H1 (cell line): ENCODE data around the gene LAMTOR4. TPM values are rescaled to one million over a fixed set of nuclear protein-coding genes. Genes with fewer than 3 reads are reported as not detected.

Source experiments
- CTCF ChIA-PET: fragments of 300-600 bp; sonication (Branson Sonifier 250); formaldehyde crosslinking; loops from one replicate; lab custom pipeline; 2021; ENCODE audit not compliant: partially characterized antibody; lab: Charles Lee
- POLR2A ChIA-PET: fragments of 300-600 bp; sonication (Branson Sonifier 250); formaldehyde crosslinking; loops from one replicate; lab custom pipeline; 2021; ENCODE audit warnings: inconsistent platforms; ENCODE audit not compliant: partially characterized antibody; lab: Charles Lee
- DNase-seq, 2 experiments: peaks; one replicate each; pipeline versions ENCODE4 v3.0.0 to v3.0.0-alpha.2; 2010 to 2022; ENCODE audit warnings: low spot score in 2 of 2, low read depth in 1 of 2, mixed read lengths in 1 of 2
- FAIRE-seq: peaks from 2 replicates; lab custom pipeline; 2011; peaks lifted over from hg19 to GRCh38; lab: Jason Lieb, UNC
- H2AFZ ChIP-seq: 2 replicates; pipeline ENCODE4 v1.8.1; 2012; ENCODE audit warnings: low read length, inconsistent platforms
- H2AK5ac ChIP-seq: 2 replicates; pipeline ENCODE4 v1.6.1; 2013; ENCODE audit warnings: low read depth, low read length
- H2BK120ac ChIP-seq: replicated peaks from 2 replicates; pipeline ENCODE3; 2013; ENCODE audit warnings: low read depth, low read length, inconsistent platforms
- H2BK12ac ChIP-seq: 2 replicates; pipeline ENCODE4 v1.6.1; 2013; ENCODE audit warnings: low read depth, low read length
- H2BK15ac ChIP-seq: 2 replicates; pipeline ENCODE4 v1.6.1; 2013; ENCODE audit warnings: low read length
- H2BK20ac ChIP-seq: 2 replicates; pipeline ENCODE4 v1.6.1; 2013; ENCODE audit warnings: low read length
- H2BK5ac ChIP-seq: 2 replicates; pipeline ENCODE4 v1.6.1; 2013; ENCODE audit warnings: low read depth, low read length
- H3K14ac ChIP-seq: 2 replicates; pipeline ENCODE4 v1.6.1; 2013; ENCODE audit warnings: inconsistent platforms; ENCODE audit not compliant: insufficient read length
- H3K18ac ChIP-seq: 2 replicates; pipeline ENCODE4 v1.6.1; 2013; ENCODE audit warnings: low read length; ENCODE audit errors: extremely low read depth
- H3K23ac ChIP-seq: 2 replicates; pipeline ENCODE4 v1.6.1; 2013; ENCODE audit warnings: inconsistent platforms; ENCODE audit not compliant: insufficient read length
- H3K23me2 ChIP-seq: 2 replicates; pipeline ENCODE4 v1.6.1; 2013; ENCODE audit warnings: low read depth, low read length
- H3K27ac ChIP-seq: 2 replicates; pipeline ENCODE4 v1.6.1; 2011; ENCODE audit warnings: low read depth, low read length, inconsistent platforms
- H3K27me3 ChIP-seq, 4 experiments: replicated peaks in 1 of 4; 1 replicate in 1 of 4; 2 replicates in 3 of 4; pipeline versions ENCODE4 v1.6.1 to v1.8.1; 2011 to 2013; ENCODE audit warnings: low read length in 3 of 4, mild to moderate bottlenecking in 3 of 4, inconsistent platforms in 2 of 4, mixed read lengths in 2 of 4, moderate library complexity in 1 of 4; ENCODE audit not compliant: control insufficient read depth in 3 of 4, insufficient read depth in 3 of 4; ENCODE audit errors: extremely low read depth in 1 of 4
- H3K36me3 ChIP-seq, 4 experiments: 2 replicates each; pipeline versions ENCODE4 v1.6.1 to v1.8.1; 2011 to 2013; ENCODE audit warnings: mild to moderate bottlenecking in 4 of 4, low read length in 3 of 4, moderate library complexity in 2 of 4, control low read depth in 1 of 4, inconsistent platforms in 1 of 4; ENCODE audit not compliant: insufficient read depth in 4 of 4, control insufficient read depth in 2 of 4
- H3K4ac ChIP-seq: replicated peaks from 2 replicates; pipeline ENCODE3; 2013; ENCODE audit warnings: low read length, low read depth, mixed read lengths, inconsistent platforms; ENCODE audit not compliant: insufficient read length
- H3K4me1 ChIP-seq, 4 experiments: replicated peaks in 1 of 4; 1 replicate in 1 of 4; 2 replicates in 3 of 4; pipeline versions ENCODE4 v1.6.1 to v1.8.1; 2011 to 2013; ENCODE audit warnings: low read length in 3 of 4, inconsistent platforms in 2 of 4, mixed read lengths in 1 of 4; ENCODE audit not compliant: insufficient read depth in 4 of 4, control insufficient read depth in 3 of 4
- H3K4me2 ChIP-seq, 2 experiments: 2 replicates each; pipeline versions ENCODE4 v1.6.1 to v1.8.1; 2011 to 2013; ENCODE audit warnings: low read depth in 2 of 2, low read length in 2 of 2, control low read depth in 1 of 2, inconsistent platforms in 1 of 2, mild to moderate bottlenecking in 1 of 2; ENCODE audit not compliant: insufficient read depth in 1 of 2
- H3K4me3 ChIP-seq, 4 experiments: fragments of 200-600, 300-600 bp in 1 of 4; sonication (generic), shearing (Covaris generic), sonication (Bioruptor Twin) in 1 of 4; 2 replicates each; pipeline versions ENCODE4 v1.5.1 to v1.8.1; 2011 to 2016; ENCODE audit warnings: low read length in 4 of 4, low read depth in 3 of 4, control low read depth in 2 of 4, inconsistent platforms in 2 of 4, mild to moderate bottlenecking in 2 of 4, mixed read lengths in 1 of 4, moderate library complexity in 1 of 4; ENCODE audit not compliant: insufficient read depth in 2 of 4; ENCODE audit errors: extremely low read depth in 1 of 4
- H3K56ac ChIP-seq: replicated peaks from 2 replicates; pipeline ENCODE3; 2013; ENCODE audit warnings: low read depth, mild to moderate bottlenecking, mixed read lengths, low read length, inconsistent platforms; ENCODE audit not compliant: insufficient read length
- H3K79me1 ChIP-seq: 2 replicates; pipeline ENCODE4 v1.6.1; 2013; ENCODE audit warnings: low read depth, low read length, control low read depth
- H3K79me2 ChIP-seq, 2 experiments: 2 replicates each; pipeline versions ENCODE4 v1.6.1 to v1.8.1; 2012 to 2013; ENCODE audit warnings: low read length in 2 of 2, mild to moderate bottlenecking in 2 of 2, inconsistent platforms in 1 of 2; ENCODE audit not compliant: insufficient read depth in 2 of 2, control insufficient read depth in 1 of 2
- H3K9ac ChIP-seq, 4 experiments: replicated peaks in 1 of 4; 1 replicate in 1 of 4; 2 replicates in 3 of 4; pipeline versions ENCODE4 v1.6.1 to v1.8.1; 2011 to 2013; ENCODE audit warnings: low read depth in 3 of 4, low read length in 3 of 4, control low read depth in 2 of 4, mild to moderate bottlenecking in 2 of 4, moderate library complexity in 2 of 4, inconsistent platforms in 1 of 4; ENCODE audit errors: extremely low read depth in 1 of 4
- H3K9me3 ChIP-seq, 2 experiments: 2 replicates each; pipeline versions ENCODE4 v1.6.1 to v1.8.1; 2012 to 2013; ENCODE audit warnings: mild to moderate bottlenecking in 2 of 2, moderate library complexity in 2 of 2, control low read depth in 1 of 2, inconsistent platforms in 1 of 2, low read depth in 1 of 2, low read length in 1 of 2, mixed read lengths in 1 of 2; ENCODE audit not compliant: insufficient read depth in 2 of 2
- H4K20me1 ChIP-seq, 2 experiments: replicated peaks in 1 of 2; 2 replicates each; pipeline versions ENCODE3 to v1.8.1; 2011 to 2013; ENCODE audit warnings: inconsistent platforms in 2 of 2, low read length in 2 of 2, mild to moderate bottlenecking in 1 of 2; ENCODE audit not compliant: insufficient read depth in 2 of 2, control insufficient read depth in 1 of 2
- H4K5ac ChIP-seq: 2 replicates; pipeline ENCODE4 v1.6.1; 2013; ENCODE audit warnings: low read length, low read depth, mixed read lengths, inconsistent platforms; ENCODE audit not compliant: insufficient read length
- H4K8ac ChIP-seq: 2 replicates; pipeline ENCODE4 v1.8.0; 2013; ENCODE audit warnings: mild to moderate bottlenecking, moderate library complexity, low read length, inconsistent platforms; ENCODE audit not compliant: insufficient read depth; ENCODE audit errors: extremely low read depth
- H4K91ac ChIP-seq: replicated peaks from 2 replicates; pipeline ENCODE3; 2013; ENCODE audit warnings: low read length, mixed read lengths, inconsistent platforms; ENCODE audit not compliant: insufficient read length
- CREB1 ChIP-seq: IDR thresholded peaks from 2 replicates; pipeline ENCODE4 v1.6.1; 2012; ENCODE audit warnings: inconsistent platforms
- EGR1 ChIP-seq: IDR thresholded peaks from 2 replicates; pipeline ENCODE4 v1.6.1; 2011; ENCODE audit warnings: low read depth, low read length, borderline replicate concordance
- KDM1A ChIP-seq: fragments of 200-600, 300-600 bp; sonication (generic); IDR thresholded peaks from 2 replicates; pipeline ENCODE4 v1.7.1; 2016; ENCODE audit warnings: mild to moderate bottlenecking, low read length, borderline replicate concordance
- NRF1 ChIP-seq: IDR thresholded peaks from 2 replicates; pipeline ENCODE4 v1.6.1; 2011; ENCODE audit warnings: mild to moderate bottlenecking, low read depth, low read length, improper control_type of control experiment
- PHF8 ChIP-seq: fragments of 200-600 bp; sonication (generic); conservative IDR thresholded peaks from 2 replicates; pipeline ENCODE4 v1.7.1; 2012; ENCODE audit warnings: low read depth, mild to moderate bottlenecking, inconsistent platforms, low read length, moderate library complexity
- RAD21 ChIP-seq, 2 experiments: IDR thresholded peaks in 1 of 2; conservative IDR thresholded peaks in 1 of 2; 2 replicates each; pipeline ENCODE4 v1.6.1; 2011; ENCODE audit warnings: low read depth in 2 of 2, low read length in 2 of 2, improper control_type of control experiment in 1 of 2, inconsistent platforms in 1 of 2, mild to moderate bottlenecking in 1 of 2, moderate library complexity in 1 of 2
- SP1 ChIP-seq: IDR thresholded peaks from 2 replicates; pipeline ENCODE4 v1.6.1; 2011; ENCODE audit warnings: low read depth, low read length
- TBP ChIP-seq: IDR thresholded peaks from 2 replicates; pipeline ENCODE4 v1.6.1; 2011; ENCODE audit warnings: low read depth, low read length, improper control_type of control experiment
- WGBS, 2 experiments: shearing (Covaris generic) in 1 of 2; methylation state at CpG; one replicate each; pipeline versions ENCODE4 v1.1.6 to v1.1.7; 2013 to 2015; ENCODE audit warnings: low lambda C conversion rate in 2 of 2, mixed read lengths in 2 of 2, inconsistent platforms in 1 of 2, low coverage in 1 of 2, missing lambda C conversion rate in 1 of 2; ENCODE audit not compliant: insufficient replicate concordance in 2 of 2, insufficient coverage in 1 of 2, insufficient read length in 1 of 2; ENCODE audit errors: extremely low coverage in 1 of 2, missing lambda C conversion rate in 1 of 2; 5-methylcytosine and 5-hydroxymethylcytosine counted together
- polyA plus RNA-seq, 7 experiments: library from polyadenylated mRNA; depleted of rRNA in 3 of 7; stranded (reverse) in 5 of 7; unstranded in 2 of 7; fragments of >200 nt in 5 of 7; fragments of 200-250 nt in 2 of 7; gene quantifications; 1 replicate in 5 of 7; 2 replicates in 1 of 7; 4 replicates in 1 of 7; pipeline versions ENCODE4 v1.2.1 to v1.2.3, GENCODE V29; 2011 to 2013; ENCODE audit warnings: missing spikeins in 2 of 7, mixed read lengths in 2 of 7
- total RNA-seq: library from RNA; stranded (reverse); fragmentation: NEBNext Ultra II Directional; extraction: Animal tissue kit (Norgen Biotek cat#: 25700); gene quantifications from 2 replicates; pipeline ENCODE4 v1.2.1, GENCODE V29; 2021
- TF ChIP-seq, protein P1 (sequence below), 3 experiments: IDR thresholded peaks; 1 replicate in 2 of 3; 2 replicates in 1 of 3; pipeline versions ENCODE4 v1.5.1 to v1.6.1; 2011; ENCODE audit warnings: low read length in 3 of 3, mild to moderate bottlenecking in 3 of 3, inconsistent platforms in 2 of 3, low read depth in 1 of 3, moderate library complexity in 1 of 3; ENCODE audit not compliant: insufficient read depth in 1 of 3; ENCODE audit errors: control extremely low read depth in 1 of 3

LAMTOR4 gene
- total and polyA plus RNA-seq, 2 of the 8 experiments (the other 6 are each of a cell fraction or from before 2014, with no cell fraction given), result 153 to 622 TPM

GRCh38 chr7:100157069-100157333, 8.3 kb downstream of the LAMTOR4 start:
- Histone ChIP-seq H4K8ac (peak overlapping the region; percentile 38; the same call in 1 of the 2 replicates), H3K4ac (no peak overlapping the region), H3K23ac (no peak overlapping the region), H3K27me3 (no peaks in the 10 kb centered on the region), H3K4me3 (peak overlapping the region in 2 of 4 experiments; percentile 5 to 88; a peak in 2 of 8 replicates), H2AK5ac (no peak overlapping the region), H4K91ac (no peak overlapping the region), H3K4me1 (peaks cover 0 to 12% (median 8%) of the 10 kb centered on the region in 4 experiments; a peak in 5 of 7 replicates), H3K18ac (no peak overlapping the region), H3K14ac (no peak overlapping the region), H2AFZ (no peak overlapping the region), H3K23me2 (peaks cover 6% of the 10 kb centered on the region), H2BK5ac (no peak overlapping the region), H2BK20ac (no peak overlapping the region), H4K5ac (no peak overlapping the region), H3K56ac (no peak overlapping the region), H2BK15ac (no peak overlapping the region)
- FAIRE-seq, result no peak
- no peak for TF ChIP-seq KDM1A
- TF ChIP-seq, protein P1, sequence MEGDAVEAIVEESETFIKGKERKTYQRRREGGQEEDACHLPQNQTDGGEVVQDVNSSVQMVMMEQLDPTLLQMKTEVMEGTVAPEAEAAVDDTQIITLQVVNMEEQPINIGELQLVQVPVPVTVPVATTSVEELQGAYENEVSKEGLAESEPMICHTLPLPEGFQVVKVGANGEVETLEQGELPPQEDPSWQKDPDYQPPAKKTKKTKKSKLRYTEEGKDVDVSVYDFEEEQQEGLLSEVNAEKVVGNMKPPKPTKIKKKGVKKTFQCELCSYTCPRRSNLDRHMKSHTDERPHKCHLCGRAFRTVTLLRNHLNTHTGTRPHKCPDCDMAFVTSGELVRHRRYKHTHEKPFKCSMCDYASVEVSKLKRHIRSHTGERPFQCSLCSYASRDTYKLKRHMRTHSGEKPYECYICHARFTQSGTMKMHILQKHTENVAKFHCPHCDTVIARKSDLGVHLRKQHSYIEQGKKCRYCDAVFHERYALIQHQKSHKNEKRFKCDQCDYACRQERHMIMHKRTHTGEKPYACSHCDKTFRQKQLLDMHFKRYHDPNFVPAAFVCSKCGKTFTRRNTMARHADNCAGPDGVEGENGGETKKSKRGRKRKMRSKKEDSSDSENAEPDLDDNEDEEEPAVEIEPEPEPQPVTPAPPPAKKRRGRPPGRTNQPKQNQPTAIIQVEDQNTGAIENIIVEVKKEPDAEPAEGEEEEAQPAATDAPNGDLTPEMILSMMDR (IDR thresholded peaks at IDR 0.05; ENCODE audit: control extremely low read depth in 1 of 3, insufficient read depth in 1 of 3, low read depth in 1 of 3, low read length in 3 of 3), result no peak
- TF ChIP-seq EGR1, result no peak
- no peak for TF ChIP-seq RAD21 (IDR thresholded peaks at IDR 0.05 in 1 of 2, conservative IDR thresholded peaks at IDR 0.05 in 1 of 2; ENCODE audit: low read depth in 2 of 2, low read length in 2 of 2)
- TF ChIP-seq PHF8, result no peak
- no peak for TF ChIP-seq SP1
- no peak for TF ChIP-seq TBP
- no peak for TF ChIP-seq CREB1
- no peak for TF ChIP-seq NRF1
- TF ChIP-seq, all 59 proteins: peak for 0
- Histone ChIP-seq H3K9me3 (no peaks in the 10 kb centered on the region), H3K36me3 (peaks cover 8 to 44% (median 24%) of the 10 kb centered on the region in 4 experiments), H3K79me2 (no peaks in the 10 kb centered on the region), H3K9ac (peak overlapping the region in 1 of 4 experiments; percentile 24; a peak in 1 of 7 replicates), H2BK120ac (no peak overlapping the region), H3K4me2 (peak overlapping the region; percentile 75 to 94; a peak in 3 of 4 replicates), H3K27ac (no peak overlapping the region), H4K20me1 (peaks cover 12 to 32% of the 10 kb centered on the region in 2 experiments), H3K79me1 (no peaks in the 10 kb centered on the region; the same call in 1 of the 2 replicates), H2BK12ac (no peak overlapping the region)
- CTCF ChIA-PET, result interaction anchor here (1.1 to 7.9 kb wide), 6 partner anchors 10 to 60 kb away, joined by 3 to 83 read pairs (median 4); no protein-coding TSS in a partner anchor
- WGBS, 2 experiments, result 72% methylated on average over 5 of the region's 5 CpGs; no CpG with 5 or more reads in 1 of the 2 experiments
- POLR2A ChIA-PET, result interaction anchor here (0.8 to 9.9 kb wide), 14 partner anchors 7 to 271 kb away, joined by 3 to 145 read pairs (median 6); partner anchors contain the start of genes AP4M1, GAL3ST4, GPC2 and LAMTOR4
- DNase-seq, result no peak
